HepG2 (cell line): ENCODE data around the gene SYS1. TPM values are rescaled to one million over a fixed set of nuclear protein-coding genes. Genes with fewer than 3 reads are reported as not detected.
A peak's percentile ranks its signal among the peaks of the same experiment; 100 is the strongest.

Source experiments
- ARID2 ChIP-seq: sonication (generic); formaldehyde crosslinking; IDR thresholded peaks from 2 replicates; pipeline ENCODE4 v1.8.1; 2022; ENCODE audit warnings: mild to moderate bottlenecking, missing genetic modification reagents, borderline replicate concordance
- CHD4 ChIP-seq: fragments of 200-600 bp; sonication (generic); IDR thresholded peaks from 2 replicates; pipeline ENCODE4 v1.7.0; 2017; ENCODE audit warnings: mild to moderate bottlenecking, low read length, borderline replicate concordance
- LCORL ChIP-seq, 2 experiments: fragments of 450-650 bp in 1 of 2; sonication (generic) in 1 of 2; formaldehyde crosslinking in 1 of 2; IDR thresholded peaks; 2 replicates each; pipeline versions ENCODE4 v1.5.0 to v1.6.1; 2017 to 2020; ENCODE audit warnings: antibody characterized with exemption in 1 of 2, missing genetic modification reagents in 1 of 2
- NCOA5 ChIP-seq: sonication (generic); formaldehyde crosslinking; IDR thresholded peaks from 2 replicates; pipeline ENCODE4 v1.4.0; 2020; ENCODE audit warnings: missing genetic modification reagents
- NR0B2 ChIP-seq: sonication (generic); formaldehyde crosslinking; IDR thresholded peaks from 2 replicates; pipeline ENCODE4 v1.4.0; 2020; ENCODE audit warnings: mild to moderate bottlenecking, missing genetic modification reagents
- PLRG1 ChIP-seq: fragments of 450-650 bp; conservative IDR thresholded peaks from 2 replicates; pipeline ENCODE4 v1.6.1; 2016
- POLR2AphosphoS5 ChIP-seq: IDR thresholded peaks from 2 replicates; pipeline ENCODE4 v1.6.1; 2012; ENCODE audit warnings: low read depth, low read length
- RELA ChIP-seq: sonication (generic); formaldehyde crosslinking; IDR thresholded peaks from 2 replicates; pipeline ENCODE4 v1.4.0; 2020; ENCODE audit warnings: missing genetic modification reagents
- REST ChIP-seq, 2 experiments: IDR thresholded peaks; 2 replicates each; pipeline ENCODE4 v1.6.1; 2011 to 2012; ENCODE audit warnings: low read length in 2 of 2, borderline replicate concordance in 1 of 2, low read depth in 1 of 2, mild to moderate bottlenecking in 1 of 2, moderate library complexity in 1 of 2
- SMAD1 ChIP-seq: sonication (generic); formaldehyde crosslinking; IDR thresholded peaks from 2 replicates; pipeline ENCODE4 v1.4.0; 2020; ENCODE audit warnings: missing genetic modification reagents, low read depth, mild to moderate bottlenecking, borderline replicate concordance
- TEAD3 ChIP-seq: optimal IDR thresholded peaks from 2 replicates; pipeline ENCODE3; 2016; ENCODE audit warnings: borderline replicate concordance
- ZBTB14 ChIP-seq: sonication (generic); formaldehyde crosslinking; IDR thresholded peaks from 2 replicates; pipeline ENCODE4 v1.4.0; 2020; ENCODE audit warnings: missing genetic modification reagents
- ZNF296 ChIP-seq: sonication (generic); formaldehyde crosslinking; conservative IDR thresholded peaks from 2 replicates; pipeline ENCODE4 v1.5.0; 2020; ENCODE audit warnings: mild to moderate bottlenecking, missing genetic modification reagents
- ZNF607 ChIP-seq: sonication (generic); formaldehyde crosslinking; IDR thresholded peaks from 2 replicates; pipeline ENCODE4 v1.5.1; 2020; ENCODE audit warnings: missing genetic modification reagents, mild to moderate bottlenecking, borderline replicate concordance
- ZNF766 ChIP-seq: sonication (generic); formaldehyde crosslinking; IDR thresholded peaks from 2 replicates; pipeline ENCODE4 v1.5.0; 2020; ENCODE audit warnings: missing genetic modification reagents, borderline replicate concordance
- ZUFSP ChIP-seq: sonication (generic); formaldehyde crosslinking; IDR thresholded peaks from 2 replicates; pipeline ENCODE4 v1.9.0; 2021; ENCODE audit warnings: missing genetic modification reagents, mild to moderate bottlenecking, borderline replicate concordance
- polyA plus RNA-seq, 8 experiments: library from polyadenylated mRNA; depleted of rRNA in 3 of 8; stranded (reverse) in 7 of 8; unstranded in 1 of 8; fragments of >200 nt; fragmentation: Illumina TruSeq in 4 of 8; extraction: Trizol in 4 of 8; gene quantifications; 2 replicates each; pipeline versions ENCODE4 v1.2.1 to v1.2.3, GENCODE V29; 2011 to 2016; ENCODE audit warnings: low read depth in 4 of 8, missing spikeins in 1 of 8, mixed read lengths in 1 of 8; ENCODE audit not compliant: insufficient read depth in 1 of 8
- total RNA-seq, 5 experiments: library from RNA; depleted of rRNA; stranded (reverse); fragments of >200 nt; fragmentation: Illumina TruSeq; extraction: Trizol; gene quantifications; 2 replicates each; pipeline ENCODE4 v1.2.3, GENCODE V29; 2016; ENCODE audit warnings: low read depth in 1 of 5

The SYS1 gene
- total and polyA plus RNA-seq, 2 of the 13 experiments (the other 11 are each of a cell fraction or from before 2014, with no cell fraction given), result 38.3 to 65.6 TPM

GRCh38 chr20:45347936-45348778 lies 14.8 kb upstream of the SYS1 start, which contains the start of gene SDC4 (continued):
- TF ChIP-seq REST (IDR thresholded peaks at IDR 0.05; ENCODE audit: borderline replicate concordance in 1 of 2, low read depth in 1 of 2, low read length in 2 of 2) (peak in 1 of 2 experiments; percentile 50; a peak in 2 of 4 replicates), NCOA5 (no peak), ZBTB14 (peak; percentile 48; the same call in 1 of the 2 replicates), POLR2AphosphoS5 (peak; percentile 97), LCORL (IDR thresholded peaks at IDR 0.05) (no peak), LCORL (CRISPR knock-in tag; IDR thresholded peaks at IDR 0.05) (peak; percentile 87; the same call in 1 of the 2 replicates), NR0B2 (CRISPR knock-in tag) (peak; percentile 32; the same call in 1 of the 2 replicates), TEAD3 (CRISPR knock-in tag) (no peak), ZNF766 (CRISPR knock-in tag) (peak; percentile 47; the same call in 1 of the 2 replicates), ZNF607 (CRISPR knock-in tag) (peak; percentile 88), SMAD1 (no peak), RELA (CRISPR knock-in tag) (peak; percentile 87; the same call in 1 of the 2 replicates), ARID2 (CRISPR knock-in tag) (peak; percentile 71; the same call in 1 of the 2 replicates), CHD4 (no peak), ZNF296 (CRISPR knock-in tag) (no peak), PLRG1 (no peak), ZUFSP (0 out of 2 replicates have a peak, but pooled peaks have one; percentile 30)
